Amniotic epithelial cell (primary cell): ENCODE data around the gene GJA5.

Source experiments
- DNase-seq: peaks from one replicate; pipeline ENCODE4 v3.0.0-alpha.2; 2010; ENCODE audit warnings: low read depth

GJA5 gene

DNA sequence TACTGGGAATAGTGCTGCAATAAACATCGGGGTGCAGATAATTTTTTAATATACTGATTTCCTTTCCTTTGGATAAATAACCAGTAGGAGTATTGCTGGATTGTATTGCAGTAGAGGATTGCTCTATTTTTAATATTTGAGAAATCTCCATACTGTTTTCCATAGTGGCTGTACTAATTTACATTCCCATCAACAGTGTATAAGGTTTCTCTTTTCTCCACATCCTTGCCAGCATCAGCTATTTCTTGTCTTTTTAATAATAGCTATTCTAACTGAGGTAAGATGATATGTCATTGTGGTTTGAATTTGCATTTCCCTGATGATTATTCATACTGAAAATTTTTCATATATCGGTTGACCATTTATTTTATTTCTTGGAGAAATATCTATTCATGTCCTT lies 31.1 kb downstream of the GJA5 start:
- no peak for DNase-seq

- DNase-seq = no peak
These were observed 34.2 kb downstream of the GJA5 start for GRCh38 chr1:147726168-147726567.

DNA sequence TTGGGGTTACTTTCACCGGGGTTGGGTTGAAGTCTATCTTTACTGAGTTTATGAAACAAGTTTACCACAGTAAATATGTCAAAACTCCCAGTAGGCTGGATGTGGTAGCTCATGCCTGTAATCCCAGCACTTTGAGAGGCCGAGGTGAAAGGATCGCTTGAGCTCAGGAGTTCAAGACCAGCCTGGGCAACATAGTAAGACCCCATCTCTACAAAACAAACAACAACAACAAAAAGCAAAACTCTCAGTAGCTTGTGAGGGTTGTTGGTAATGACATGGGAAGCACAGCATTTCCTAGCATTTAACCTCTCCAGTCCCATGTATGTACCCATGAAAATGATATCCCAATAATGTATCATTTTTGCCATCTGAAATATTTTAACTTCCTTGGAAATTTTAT lies 34.7 kb downstream of the GJA5 start:
- DNase-seq = no peak

GRCh38 chr1:147723691-147724323 lies 36.6 kb downstream of the GJA5 start:
- peak; percentile 7 for DNase-seq

- no peak for DNase-seq
These were observed 38.3 kb downstream of the GJA5 start for GRCh38 chr1:147722124-147722523.

- peak; percentile 57 for DNase-seq
These were observed 38.7 kb downstream of the GJA5 start for GRCh38 chr1:147721716-147722115.

DNA sequence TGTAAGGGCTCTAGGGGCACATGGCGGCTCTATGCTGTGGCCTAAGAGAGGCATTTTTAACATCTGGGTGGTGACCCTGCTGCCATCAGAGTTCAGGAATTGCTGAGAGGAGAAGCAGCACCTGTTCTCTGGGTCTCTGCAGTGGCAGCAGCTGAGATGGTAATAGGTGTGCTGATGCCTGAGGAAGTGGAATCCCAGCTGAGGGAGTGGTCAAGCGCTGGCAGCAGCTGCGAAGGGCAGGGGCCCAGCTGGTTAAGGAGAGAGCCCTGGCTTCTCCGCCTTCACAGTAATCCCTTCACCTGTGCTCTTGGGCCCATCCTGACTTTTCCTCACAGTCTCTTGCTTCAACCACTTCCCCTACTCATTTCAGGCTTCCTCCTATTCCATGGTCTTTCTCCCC lies 39.8 kb downstream of the GJA5 start:
- DNase-seq = no peak

DNA sequence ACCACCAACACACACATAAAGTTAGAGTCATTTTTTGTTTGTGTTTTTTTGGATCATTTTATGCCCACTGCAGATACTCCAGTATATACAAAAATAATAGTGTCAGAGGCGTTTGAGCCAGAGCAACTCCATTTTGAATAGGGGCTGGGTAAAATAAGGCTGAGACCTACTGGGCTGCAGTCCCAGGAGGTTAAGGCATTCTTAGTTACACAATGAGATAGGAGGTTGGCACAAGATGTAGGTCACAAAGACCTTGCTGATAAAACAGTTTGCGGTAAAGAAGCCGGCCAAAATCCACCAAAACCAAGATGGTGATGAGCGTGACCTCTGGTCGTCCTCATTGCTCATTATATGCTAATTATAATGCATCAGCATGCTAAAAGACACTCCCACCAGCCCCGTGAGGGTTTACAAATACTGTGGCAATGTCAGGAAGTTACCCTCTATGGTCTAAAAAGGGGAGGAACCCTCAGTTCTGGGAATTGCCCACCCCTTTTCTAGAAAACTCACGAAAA lies 40.6 kb downstream of the GJA5 start:
- DNase-seq = no peak

DNA sequence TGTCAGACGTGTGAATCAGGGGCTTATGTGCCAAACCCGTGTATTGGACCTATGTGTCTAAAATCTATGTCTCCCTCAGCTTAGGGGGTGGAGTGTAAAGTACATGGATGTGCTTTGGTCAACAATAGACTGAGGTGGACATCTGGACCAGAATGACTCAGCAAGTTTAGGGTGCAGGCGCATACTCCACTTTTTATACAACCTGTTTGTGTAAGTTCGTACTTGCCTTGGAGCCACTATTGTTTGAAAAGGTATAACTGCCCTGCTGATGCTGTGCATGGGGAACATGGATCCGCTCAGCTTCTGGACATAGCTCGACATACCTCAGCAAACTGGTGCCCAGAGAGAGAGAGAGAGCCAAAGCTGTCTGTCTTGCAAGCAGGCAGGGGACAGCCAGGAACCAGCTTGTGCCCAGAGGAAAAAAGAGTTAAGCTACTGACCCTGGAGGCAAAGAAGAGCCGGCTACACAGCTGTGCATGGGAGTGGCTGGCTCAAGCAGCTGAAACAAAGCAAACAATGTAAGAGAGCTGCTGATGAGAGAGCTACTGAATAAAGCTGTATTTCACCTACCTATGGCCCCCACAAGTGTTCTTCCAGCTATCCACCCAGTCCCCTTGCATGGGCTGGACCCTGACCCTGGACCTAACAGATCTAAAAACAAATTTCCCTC lies 41.2 kb downstream of the GJA5 start:
- no peak for DNase-seq

- DNase-seq = no peak
These were observed 42.7 kb downstream of the GJA5 start for GRCh38 chr1:147717706-147718097.

DNA sequence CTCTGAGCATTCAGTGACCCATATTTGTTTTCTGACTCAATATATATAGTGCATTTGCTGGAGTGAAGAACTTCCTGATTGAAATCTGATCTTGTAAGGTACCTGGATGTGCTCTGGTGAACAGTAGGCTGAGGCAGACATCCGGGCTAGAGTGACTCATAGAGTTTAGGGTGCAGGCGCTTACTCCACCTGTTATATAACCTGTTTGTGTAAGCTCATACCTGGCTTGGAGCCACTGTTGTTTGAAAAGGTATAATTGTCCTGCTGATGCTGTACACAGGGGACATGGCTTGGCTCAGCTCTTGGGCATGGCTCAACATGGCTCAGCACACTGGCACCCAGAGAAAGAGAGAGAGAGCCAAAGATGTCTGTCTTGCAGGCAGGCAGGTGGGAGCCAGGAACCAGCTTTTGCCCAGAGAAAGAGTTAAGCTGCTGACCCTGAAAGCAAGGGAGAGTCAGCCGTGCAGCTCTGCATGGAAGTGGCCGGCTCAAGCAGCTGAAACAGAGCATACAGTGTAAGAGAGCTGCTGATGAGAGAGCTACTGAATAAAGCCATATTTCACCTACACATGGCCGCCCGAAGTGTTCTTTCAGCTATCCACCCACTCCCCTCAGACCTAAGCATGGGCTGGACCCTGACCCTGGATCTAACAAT lies 43.2 kb downstream of the GJA5 start:
- no peak for DNase-seq

DNA sequence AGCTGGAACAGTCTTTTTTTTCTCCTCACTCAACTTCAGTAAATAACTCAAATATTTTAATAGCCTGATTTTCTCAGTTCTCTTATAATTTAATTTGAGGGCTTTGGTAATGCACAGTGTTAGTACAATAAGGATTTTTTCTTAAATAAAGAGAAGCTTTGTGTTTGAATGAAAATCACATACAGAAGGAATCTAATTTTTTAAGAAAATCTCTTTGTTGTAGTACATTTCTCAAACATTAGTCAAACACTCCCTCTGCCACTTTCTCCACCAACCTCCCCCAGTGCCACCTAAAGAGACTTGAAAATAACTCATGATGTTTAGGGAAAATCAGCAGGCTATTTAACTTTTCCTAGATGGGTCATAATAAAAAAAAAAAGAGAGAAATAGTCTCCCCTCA lies 47.8 kb downstream of the GJA5 start:
- DNase-seq = no peak
